Skeletal muscle tissue (tissue), 4 donors: ENCODE data around the gene KCNK4. TPM values are rescaled to one million over a fixed set of nuclear protein-coding genes. Genes with fewer than 3 reads are reported as not detected.
A peak's percentile ranks its signal among the peaks of the same experiment; 100 is the strongest.
"Not testable (repeated sequence)": the region's sequence is repeated elsewhere in the genome, so short reads cannot be mapped to it uniquely, and the experiment has no call there.

ENCODE experiments used
- H3K27ac ChIP-seq: one replicate; pipeline ENCODE4 v1.7.0; 2013; ENCODE audit warnings: mild to moderate bottlenecking, low read depth, low read length, inconsistent platforms
- H3K27me3 ChIP-seq, 3 donors: one replicate each; pipeline ENCODE4 v1.7.0; 2013; ENCODE audit warnings: low read length in 3 of 3; ENCODE audit not compliant: control insufficient read depth in 3 of 3, insufficient read depth in 3 of 3
- H3K36me3 ChIP-seq, 3 donors: one replicate each; pipeline ENCODE4 v1.7.0; 2013; ENCODE audit warnings: low read length in 3 of 3; ENCODE audit not compliant: control insufficient read depth in 3 of 3, insufficient read depth in 3 of 3
- H3K4me1 ChIP-seq, 3 donors: one replicate each; pipeline ENCODE4 v1.7.0; 2013; ENCODE audit warnings: low read length in 3 of 3, mild to moderate bottlenecking in 3 of 3; ENCODE audit not compliant: control insufficient read depth in 3 of 3, insufficient read depth in 3 of 3
- H3K4me3 ChIP-seq, 3 donors: one replicate each; pipeline ENCODE4 v1.7.0; 2013; ENCODE audit warnings: low read length in 3 of 3
- H3K9ac ChIP-seq, 3 donors: one replicate each; pipeline ENCODE4 v1.7.0; 2013; ENCODE audit warnings: low read length in 3 of 3, mild to moderate bottlenecking in 3 of 3, moderate library complexity in 2 of 3, low read depth in 1 of 3
- H3K9me3 ChIP-seq, 3 donors: one replicate each; pipeline ENCODE4 v1.7.0; 2013; ENCODE audit warnings: low read length in 3 of 3; ENCODE audit not compliant: control insufficient read depth in 3 of 3
- total RNA-seq: library from RNA; depleted of rRNA; stranded (reverse); fragments of >200 nt; gene quantifications from one replicate; pipeline ENCODE4 v1.2.3, GENCODE V29; 2014
- donor health status: Osteomylitis.

The KCNK4 gene
- not detected for total RNA-seq

GRCh38 chr11:64291262-64291751 lies at the start of gene KCNK4:
KCNK4 (plus strand) TSS chr11:64291302; CDS start chr11:64293019, 1,717 bp downstream.
- Histone ChIP-seq H3K9ac (peak within 1 kb of the TSS in 1 of 3 donors; percentile 25), H3K36me3 (no peaks in the 10 kb centered on the region), H3K4me3 (peak within 1 kb of the TSS in 2 of 3 donors; percentile 29 to 36), H3K27me3 (peaks cover 47 to 54% (median 52%) of the 10 kb centered on the region in 3 donors), H3K9me3 (no peaks in the 10 kb centered on the region), H3K27ac (no peak within 1 kb of the TSS), H3K4me1 (peaks cover 13 to 20% (median 14%) of the 10 kb centered on the region in 3 donors)

- H3K9me3 ChIP-seq: no peaks in the 10 kb centered on the region
- H3K27me3 ChIP-seq: no peaks in the 10 kb centered on the region
- peak overlapping the region; percentile 100 for H3K27ac ChIP-seq
- peak overlapping the region; percentile 72 to 80 (median 76) for H3K4me3 ChIP-seq
- peak overlapping the region; percentile 78 to 88 (median 88) for H3K9ac ChIP-seq
- peaks cover 43 to 53% (median 50%) of the 10 kb centered on the region in 3 donors for H3K4me1 ChIP-seq
- peaks cover 16 to 31% (median 26%) of the 10 kb centered on the region in 3 donors for H3K36me3 ChIP-seq
These were observed 49.4 kb upstream of the KCNK4 start for GRCh38 chr11:64241491-64242374.

GRCh38 chr11:64243236-64243854 lies 47.8 kb upstream of the KCNK4 start:
- H3K27ac ChIP-seq: peak overlapping the region; percentile 93
- peaks cover 11 to 17% (median 16%) of the 10 kb centered on the region in 3 donors for H3K36me3 ChIP-seq
- no peak overlapping the region for H3K4me3 ChIP-seq
- H3K9ac ChIP-seq: peak overlapping the region in 1 of 3 donors; percentile 70
- no peaks in the 10 kb centered on the region for H3K27me3 ChIP-seq
- peaks cover 53 to 67% (median 60%) of the 10 kb centered on the region in 3 donors for H3K4me1 ChIP-seq
- H3K9me3 ChIP-seq: no peaks in the 10 kb centered on the region

- Histone ChIP-seq H3K9me3 (no peaks in the 10 kb centered on the region), H3K27me3 (no peaks in the 10 kb centered on the region), H3K36me3 (peaks cover 4 to 12% (median 9%) of the 10 kb centered on the region in 3 donors), H3K9ac (peak overlapping the region in 2 of 3 donors; percentile 23 to 70), H3K4me1 (peaks cover 53 to 67% (median 60%) of the 10 kb centered on the region in 3 donors), H3K27ac (peak overlapping the region; percentile 93), H3K4me3 (no peak overlapping the region)
These were observed 47.0 kb upstream of the KCNK4 start for GRCh38 chr11:64244107-64244506.

- H3K27me3 ChIP-seq: no peaks in the 10 kb centered on the region
- H3K27ac ChIP-seq: peak overlapping the region; percentile 93
- peak overlapping the region; percentile 88 to 96 (median 95) for H3K4me3 ChIP-seq
- no peaks in the 10 kb centered on the region for H3K9me3 ChIP-seq
- H3K9ac ChIP-seq: peak overlapping the region; percentile 87 to 97 (median 95)
- H3K36me3 ChIP-seq: peaks cover 4 to 12% (median 6%) of the 10 kb centered on the region in 3 donors
- H3K4me1 ChIP-seq: peaks cover 50 to 65% (median 56%) of the 10 kb centered on the region in 3 donors
These were observed 46.1 kb upstream of the KCNK4 start for GRCh38 chr11:64244966-64245365.

- Histone ChIP-seq H3K36me3 (peaks cover 4 to 12% (median 6%) of the 10 kb centered on the region in 3 donors), H3K4me1 (peaks cover 45 to 62% (median 52%) of the 10 kb centered on the region in 3 donors), H3K4me3 (peak overlapping the region; percentile 88 to 96 (median 95)), H3K9ac (peak overlapping the region; percentile 87 to 97 (median 95)), H3K27me3 (no peaks in the 10 kb centered on the region), H3K27ac (peak overlapping the region; percentile 93), H3K9me3 (no peaks in the 10 kb centered on the region)
These were observed 45.7 kb upstream of the KCNK4 start for GRCh38 chr11:64245401-64245796.

- peak overlapping the region; percentile 93 for H3K27ac ChIP-seq
- peak overlapping the region; percentile 88 to 96 (median 95) for H3K4me3 ChIP-seq
- H3K9ac ChIP-seq: peak overlapping the region; percentile 87 to 97 (median 95)
- no peaks in the 10 kb centered on the region for H3K9me3 ChIP-seq
- H3K4me1 ChIP-seq: peaks cover 48 to 65% (median 56%) of the 10 kb centered on the region in 3 donors
- peaks cover 4 to 12% (median 6%) of the 10 kb centered on the region in 3 donors for H3K36me3 ChIP-seq
- H3K27me3 ChIP-seq: no peaks in the 10 kb centered on the region
These were observed 45.1 kb upstream of the KCNK4 start for GRCh38 chr11:64245797-64246620.

- peaks cover 4 to 12% (median 6%) of the 10 kb centered on the region in 3 donors for H3K36me3 ChIP-seq
- H3K9ac ChIP-seq: peak overlapping the region in 1 of 3 donors; percentile 97
- not testable (repeated sequence) for H3K27me3 ChIP-seq, H3K27ac ChIP-seq, H3K9me3 ChIP-seq
- peaks cover 50 to 66% (median 58%) of the 10 kb centered on the region in 3 donors for H3K4me1 ChIP-seq
- peak overlapping the region in 1 of 3 donors; percentile 90 for H3K4me3 ChIP-seq
These were observed 44.6 kb upstream of the KCNK4 start for GRCh38 chr11:64246621-64246870.
